SH-SY5Y (cell line): ENCODE data around the gene HIRA.

Experiments
- GATA2 ChIP-seq: IDR thresholded peaks from 2 replicates; pipeline ENCODE4 v1.6.1; 2011; ENCODE audit warnings: mild to moderate bottlenecking, low read depth, low read length
- GATA3 ChIP-seq: IDR thresholded peaks from 2 replicates; pipeline ENCODE4 v1.6.1; 2011; ENCODE audit warnings: low read depth, mild to moderate bottlenecking, low read length, moderate library complexity

- TF ChIP-seq GATA3, result no peak
- no peak for TF ChIP-seq GATA2
These were observed 127.0 kb downstream of the HIRA start for GRCh38 chr22:19304547-19304946.
